SK-N-SH (cell line): Measurements from ENCODE around the gene PIAS1. TPM values are rescaled to one million over a fixed set of nuclear protein-coding genes. Genes with fewer than 3 reads are reported as not detected.

Experiments
- CTCF ChIA-PET: fragments of 300-600, 350-600 bp; formaldehyde crosslinking; extraction: SDS; loops from one replicate; lab custom pipeline; 2021; lab: Yijun Ruan, JAX
- POLR2A ChIA-PET: fragments of 350-600 bp; sonication (Branson Sonifier 250); formaldehyde crosslinking; extraction: SDS; loops from one replicate; lab custom pipeline; 2020; ENCODE audit warnings: antibody characterized with exemption, inconsistent platforms; lab: Yijun Ruan, JAX
- DNase-seq: peaks from one replicate; pipeline ENCODE4 v3.0.0; 2012
- H2AFZ ChIP-seq: fragments of 200-600 bp; sonication (generic); 2 replicates; pipeline ENCODE4 v1.8.1; 2016; ENCODE audit warnings: antibody characterized with exemption, mild to moderate bottlenecking, low read depth
- H3F3A ChIP-seq: fragments of 200-600 bp; sonication (generic); replicated peaks from 2 replicates; pipeline ENCODE3; 2016; ENCODE audit warnings: antibody characterized with exemption, mild to moderate bottlenecking; ENCODE audit not compliant: insufficient read depth
- H3K27ac ChIP-seq, 2 experiments: fragments of 200-500 bp in 1 of 2; fragments of 200-600 bp in 1 of 2; sonication (Bioruptor generic) in 1 of 2; sonication (generic), shearing (Covaris generic) in 1 of 2; 2 replicates each; pipeline versions ENCODE4 v1.5.1 to v1.6.1; 2014 to 2016; ENCODE audit warnings: low read depth in 2 of 2, inconsistent platforms in 1 of 2, low read length in 1 of 2, mild to moderate bottlenecking in 1 of 2, mixed read lengths in 1 of 2
- H3K27me3 ChIP-seq: fragments of 200-600 bp; sonication (generic), shearing (Covaris generic); 2 replicates; pipeline ENCODE4 v1.6.1; 2016; ENCODE audit warnings: mixed run types; ENCODE audit not compliant: insufficient read depth
- H3K36me3 ChIP-seq, 2 experiments: fragments of 200-500 bp in 1 of 2; fragments of 200-600 bp in 1 of 2; sonication (Bioruptor generic) in 1 of 2; sonication (generic) in 1 of 2; replicated peaks in 1 of 2; 2 replicates each; pipeline versions ENCODE3 to v1.5.1; 2014 to 2016; ENCODE audit warnings: low read length in 1 of 2, mild to moderate bottlenecking in 1 of 2; ENCODE audit not compliant: insufficient read depth in 2 of 2, control insufficient read depth in 1 of 2
- H3K4me1 ChIP-seq, 2 experiments: fragments of 200-500 bp in 1 of 2; fragments of 200-600 bp in 1 of 2; sonication (Bioruptor generic) in 1 of 2; sonication (generic), shearing (Covaris generic) in 1 of 2; 2 replicates each; pipeline versions ENCODE4 v1.5.1 to v1.6.1; 2014 to 2016; ENCODE audit warnings: low read depth in 1 of 2, low read length in 1 of 2, mixed run types in 1 of 2; ENCODE audit not compliant: insufficient read depth in 2 of 2, control insufficient read depth in 1 of 2
- H3K4me2 ChIP-seq: fragments of 200-600 bp; sonication (generic), shearing (Covaris generic); 2 replicates; pipeline ENCODE4 v1.6.1; 2017; ENCODE audit warnings: mixed run types
- H3K4me3 ChIP-seq, 2 experiments: fragments of 200-500 bp in 1 of 2; fragments of 200-600 bp in 1 of 2; sonication (Bioruptor generic) in 1 of 2; sonication (generic), shearing (Covaris generic) in 1 of 2; 2 replicates each; pipeline versions ENCODE4 v1.5.1 to v1.8.1; 2014 to 2016; ENCODE audit warnings: low read depth in 2 of 2, inconsistent platforms in 1 of 2, low read length in 1 of 2, mild to moderate bottlenecking in 1 of 2, mixed read lengths in 1 of 2, moderate library complexity in 1 of 2
- H3K79me2 ChIP-seq: fragments of 200-600 bp; sonication (generic); 2 replicates; pipeline ENCODE4 v1.8.1; 2017; ENCODE audit warnings: mild to moderate bottlenecking; ENCODE audit not compliant: insufficient read depth
- H3K9ac ChIP-seq: fragments of 200-600 bp; sonication (generic); 2 replicates; pipeline ENCODE4 v1.6.1; 2017; ENCODE audit warnings: mixed run types
- H3K9me2 ChIP-seq: fragments of 200-600 bp; sonication (generic); 2 replicates; pipeline ENCODE4 v1.6.1; 2017; ENCODE audit warnings: mixed run types
- H3K9me3 ChIP-seq: fragments of 200-600 bp; sonication (generic); 2 replicates; pipeline ENCODE4 v1.6.1; 2017; ENCODE audit warnings: mixed run types, mild to moderate bottlenecking, moderate library complexity
- H4K20me1 ChIP-seq: fragments of 200-600 bp; sonication (generic); 2 replicates; pipeline ENCODE4 v1.6.1; 2017; ENCODE audit warnings: mild to moderate bottlenecking, mixed run types; ENCODE audit not compliant: insufficient read depth
- CHD2 ChIP-seq: fragments of 150-350 bp; IDR thresholded peaks from 2 replicates; pipeline ENCODE4 v1.6.1; 2018; ENCODE audit warnings: low read length; ENCODE audit not compliant: partially characterized antibody
- CTCF ChIP-seq: fragments of 200-600 bp; sonication (generic); IDR thresholded peaks from 2 replicates; pipeline ENCODE4 v1.6.1; 2017; ENCODE audit warnings: antibody characterized with exemption, mild to moderate bottlenecking, moderate library complexity
- EP300 ChIP-seq, 2 experiments: IDR thresholded peaks; 2 replicates each; pipeline versions ENCODE4 v1.4.0 to v1.6.1; 2012; ENCODE audit warnings: borderline replicate concordance in 1 of 2, low read depth in 1 of 2, low read length in 1 of 2
- FOXM1 ChIP-seq: IDR thresholded peaks from 2 replicates; pipeline ENCODE4 v1.4.0; 2012; ENCODE audit warnings: low read depth, mild to moderate bottlenecking
- MAX ChIP-seq: IDR thresholded peaks from 2 replicates; pipeline ENCODE4 v1.4.0; 2012; ENCODE audit warnings: low read depth
- MEF2A ChIP-seq: IDR thresholded peaks from 2 replicates; pipeline ENCODE4 v1.4.0; 2012; ENCODE audit warnings: low read depth, borderline replicate concordance
- MXI1 ChIP-seq: IDR thresholded peaks from 2 replicates; pipeline ENCODE4 v1.6.1; 2012; ENCODE audit warnings: mild to moderate bottlenecking, low read depth, low read length, improper control_type of control experiment
- NRF1 ChIP-seq: IDR thresholded peaks from 2 replicates; pipeline ENCODE4 v1.6.1; 2012; ENCODE audit warnings: low read depth, mild to moderate bottlenecking, low read length
- POLR2AphosphoS5 ChIP-seq: IDR thresholded peaks from 2 replicates; pipeline ENCODE4 v1.6.1; 2012; ENCODE audit warnings: low read depth, low read length
- RAD21 ChIP-seq: IDR thresholded peaks from 2 replicates; pipeline ENCODE4 v1.6.1; 2012; ENCODE audit warnings: mild to moderate bottlenecking, low read length
- RFX5 ChIP-seq: IDR thresholded peaks from 2 replicates; pipeline ENCODE4 v1.6.1; 2012; ENCODE audit warnings: mild to moderate bottlenecking, improper control_type of control experiment, low read length
- SIN3A ChIP-seq: IDR thresholded peaks from 2 replicates; pipeline ENCODE4 v1.6.1; 2012; ENCODE audit warnings: low read depth, mild to moderate bottlenecking, low read length, moderate library complexity, borderline replicate concordance
- TCF12 ChIP-seq: IDR thresholded peaks from 2 replicates; pipeline ENCODE4 v1.4.0; 2012
- USF1 ChIP-seq: IDR thresholded peaks from 2 replicates; pipeline ENCODE4 v1.4.0; 2012; ENCODE audit warnings: low read depth, borderline replicate concordance
- USF2 ChIP-seq: fragments of 150-350 bp; IDR thresholded peaks from 2 replicates; pipeline ENCODE4 v1.6.1; 2017; ENCODE audit warnings: antibody characterized with exemption, low read length, low read depth, borderline replicate concordance
- WGBS: methylation state at CpG from one replicate; pipeline ENCODE4 v1.1.6; 2017; ENCODE audit warnings: low lambda C conversion rate; 5-methylcytosine and 5-hydroxymethylcytosine counted together
- polyA plus RNA-seq, 3 experiments: library from polyadenylated mRNA; depleted of rRNA; stranded (reverse); fragments of >200 nt; gene quantifications; 2 replicates each; pipeline ENCODE4 v1.2.3, GENCODE V29; 2012

PIAS1 gene
- polyA plus RNA-seq, 1 of the 3 experiments (the other 2 are of a cell fraction): 9.0 TPM

- Histone ChIP-seq H3K4me3 (peak within 1 kb of the TSS; percentile 74 to 96), H3K4me1 (peaks cover 10 to 41% of the 10 kb centered on the region in 2 experiments; a peak in 2 of 4 replicates), H2AFZ (peak within 1 kb of the TSS; percentile 90), H3K36me3 (no peaks in the 10 kb centered on the region), H3K27me3 (no peaks in the 10 kb centered on the region), H3K9me3 (no peaks in the 10 kb centered on the region), H3K9ac (peak within 1 kb of the TSS; percentile 91), H4K20me1 (peaks cover 12% of the 10 kb centered on the region; the same call in 1 of the 2 replicates), H3F3A (peaks cover 4% of the 10 kb centered on the region), H3K79me2 (peaks cover 46% of the 10 kb centered on the region), H3K9me2 (no peaks in the 10 kb centered on the region), H3K4me2 (peak within 1 kb of the TSS; percentile 89), H3K27ac (peak within 1 kb of the TSS; percentile 52 to 85)
- peak; percentile 100 for TF ChIP-seq MXI1
- no peak for TF ChIP-seq FOXM1
- peak; percentile 74 for TF ChIP-seq TCF12
- TF ChIP-seq CTCF: no peak
- TF ChIP-seq RFX5: no peak
- TF ChIP-seq SIN3A: peak; percentile 65; the same call in 1 of the 2 replicates
- peak; percentile 59; the same call in 1 of the 2 replicates for TF ChIP-seq USF2
- TF ChIP-seq CHD2: peak; percentile 25
- TF ChIP-seq EP300 (IDR thresholded peaks at IDR 0.05; ENCODE audit: borderline replicate concordance in 1 of 2, low read depth in 1 of 2, low read length in 1 of 2): no peak
- peak; percentile 98 for TF ChIP-seq MAX
- TF ChIP-seq USF1: peak; percentile 90
- peak; percentile 58 for TF ChIP-seq POLR2AphosphoS5
- TF ChIP-seq RAD21: no peak
- TF ChIP-seq NRF1: peak; percentile 29; the same call in 1 of the 2 replicates
- peak; percentile 27; the same call in 1 of the 2 replicates for TF ChIP-seq MEF2A
- 2% methylated on average over 18 of the region's 82 CpGs for WGBS
- ChIA-PET CTCF (interaction anchor here (0.6 to 4.0 kb wide), 7 partner anchors 9 to 366 kb away, joined by 3 to 21 read pairs (median 6); no protein-coding TSS in a partner anchor), POLR2A (interaction anchor here (0.6 to 1.7 kb wide), 3 partner anchors 23 to 389 kb away, joined by 3 read pairs; no protein-coding TSS in a partner anchor)
- peak; percentile 97 for DNase-seq
Measured at GRCh38 chr15:68229386-68230156, 175.5 kb downstream of the PIAS1 start, which contains the start of gene CLN6. TSS of gene CLN6 (minus strand) at chr15:68229728. CDS start at chr15:68229584, 144 bp downstream.
